ENCODE measurements around the gene FKBP11. TPM values are rescaled to one million over a fixed set of nuclear protein-coding genes. Genes with fewer than 3 reads are reported as not detected.

The FKBP11 gene
- total RNA-seq, 1 donor from 2014 or later = 14.8 TPM

GRCh38 chr12:48937170-48937569 lies 11.9 kb upstream of the FKBP11 start:
- Histone ChIP-seq H3K36me3 (ENCODE audit: control insufficient read depth, insufficient read depth, low read length) (peaks cover 4% of the 10 kb centered on the region), H3K27me3 (ENCODE audit: control insufficient read depth, insufficient read depth, low read length) (no peaks in the 10 kb centered on the region), H3K4me3 (ENCODE audit: low read depth, low read length) (no peak overlapping the region)
- peak; percentile 27 for TF ChIP-seq CTCF (IDR thresholded peaks at IDR 0.05; ENCODE audit: insufficient read depth, low read length, poor library complexity, severe bottlenecking)
- no peak for DNase-seq (ENCODE audit: low read depth)

- H3K4me3 ChIP-seq (ENCODE audit: low read depth, low read length) = no peak overlapping the region
- DNase-seq (ENCODE audit: low read depth) = no peak
- H3K27me3 ChIP-seq (ENCODE audit: control insufficient read depth, insufficient read depth, low read length) = no peaks in the 10 kb centered on the region
- peaks cover 4% of the 10 kb centered on the region for H3K36me3 ChIP-seq (ENCODE audit: control insufficient read depth, insufficient read depth, low read length)
- TF ChIP-seq CTCF (IDR thresholded peaks at IDR 0.05; ENCODE audit: insufficient read depth, low read length, poor library complexity, severe bottlenecking) = peak; percentile 93
Measured at GRCh38 chr12:48936379-48936979, 11.2 kb upstream of the FKBP11 start.

GRCh38 chr12:48934312-48934706 lies 9.0 kb upstream of the FKBP11 start:
- Histone ChIP-seq H3K36me3 (ENCODE audit: control insufficient read depth, insufficient read depth, low read length) (peaks cover 4% of the 10 kb centered on the region), H3K4me3 (ENCODE audit: low read depth, low read length) (no peak overlapping the region), H3K27me3 (ENCODE audit: control insufficient read depth, insufficient read depth, low read length) (no peaks in the 10 kb centered on the region)
- no peak for DNase-seq (ENCODE audit: low read depth)
- TF ChIP-seq CTCF (IDR thresholded peaks at IDR 0.05; ENCODE audit: insufficient read depth, low read length, poor library complexity, severe bottlenecking) = peak; percentile 34

DNA sequence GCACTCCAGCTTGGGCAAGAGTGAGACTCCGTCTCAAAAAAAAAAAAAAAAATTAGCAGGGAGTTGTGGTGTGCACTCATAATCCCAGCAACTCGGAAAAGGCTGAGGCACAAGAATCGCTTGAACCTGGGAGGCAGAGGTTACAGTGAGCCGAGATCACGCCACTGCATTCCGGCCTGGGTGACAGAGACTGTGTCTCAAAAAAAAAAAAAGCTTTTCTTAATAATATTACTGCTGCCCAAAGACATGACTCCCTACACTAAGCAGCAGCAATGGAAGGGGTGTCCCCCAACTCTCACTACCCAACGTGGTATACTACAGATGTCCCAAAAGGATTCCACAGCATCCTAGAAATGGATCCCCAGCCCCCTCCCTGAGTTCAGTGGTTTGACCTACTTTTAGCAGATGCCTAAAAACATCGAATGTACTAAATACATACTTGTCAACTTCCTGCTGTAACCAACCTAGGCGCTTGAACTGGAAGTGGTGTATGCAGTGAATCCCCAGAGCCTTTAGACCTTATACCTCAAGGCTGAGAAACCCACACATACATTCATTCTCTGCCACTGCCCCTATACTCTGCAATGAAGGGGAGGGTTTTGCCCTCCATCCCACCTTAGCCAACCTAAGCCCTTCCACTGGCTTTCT lies 8.5 kb upstream of the FKBP11 start:
- Histone ChIP-seq H3K4me3 (ENCODE audit: low read depth, low read length) (no peak overlapping the region), H3K36me3 (ENCODE audit: control insufficient read depth, insufficient read depth, low read length) (peaks cover 4% of the 10 kb centered on the region), H3K27me3 (ENCODE audit: control insufficient read depth, insufficient read depth, low read length) (no peaks in the 10 kb centered on the region)
- no peak for TF ChIP-seq CTCF (IDR thresholded peaks at IDR 0.05; ENCODE audit: insufficient read depth, low read length, poor library complexity, severe bottlenecking)
- no peak for DNase-seq (ENCODE audit: low read depth)

- DNase-seq (ENCODE audit: low read depth) = no peak
- TF ChIP-seq CTCF (IDR thresholded peaks at IDR 0.05; ENCODE audit: insufficient read depth, low read length, poor library complexity, severe bottlenecking) = no peak
- no peaks in the 10 kb centered on the region for H3K27me3 ChIP-seq (ENCODE audit: control insufficient read depth, insufficient read depth, low read length)
- H3K4me3 ChIP-seq (ENCODE audit: low read depth, low read length) = no peak overlapping the region
- peaks cover 4% of the 10 kb centered on the region for H3K36me3 ChIP-seq (ENCODE audit: control insufficient read depth, insufficient read depth, low read length)
Measured at GRCh38 chr12:48932878-48933277, 7.6 kb upstream of the FKBP11 start.

GRCh38 chr12:48930475-48930874 lies 5.2 kb upstream of the FKBP11 start:
- no peaks in the 10 kb centered on the region for H3K27me3 ChIP-seq (ENCODE audit: control insufficient read depth, insufficient read depth, low read length)
- H3K4me3 ChIP-seq (ENCODE audit: low read depth, low read length) = no peak overlapping the region
- H3K36me3 ChIP-seq (ENCODE audit: control insufficient read depth, insufficient read depth, low read length) = peaks cover 3% of the 10 kb centered on the region
- TF ChIP-seq CTCF (IDR thresholded peaks at IDR 0.05; ENCODE audit: insufficient read depth, low read length, poor library complexity, severe bottlenecking) = no peak
- no peak for DNase-seq (ENCODE audit: low read depth)
